Measurements from ENCODE around the gene KERA.
"Not testable (repeated sequence)": the region's sequence is repeated elsewhere in the genome, so short reads cannot be mapped to it uniquely, and the experiment has no call there.

Gene KERA

GRCh38 chr12:91057368-91058165, at the start of gene KERA:
Gene KERA (minus strand): TSS chr12:91058024. CDS start chr12:91056281, 1,743 bp downstream.
- no peak for DNase-seq

GRCh38 chr12:91106283-91106682, 48.5 kb upstream of the KERA start:
- DNase-seq: no peak

- DNase-seq: no peak
These were observed 48.0 kb upstream of the KERA start for GRCh38 chr12:91105807-91106206.

DNA sequence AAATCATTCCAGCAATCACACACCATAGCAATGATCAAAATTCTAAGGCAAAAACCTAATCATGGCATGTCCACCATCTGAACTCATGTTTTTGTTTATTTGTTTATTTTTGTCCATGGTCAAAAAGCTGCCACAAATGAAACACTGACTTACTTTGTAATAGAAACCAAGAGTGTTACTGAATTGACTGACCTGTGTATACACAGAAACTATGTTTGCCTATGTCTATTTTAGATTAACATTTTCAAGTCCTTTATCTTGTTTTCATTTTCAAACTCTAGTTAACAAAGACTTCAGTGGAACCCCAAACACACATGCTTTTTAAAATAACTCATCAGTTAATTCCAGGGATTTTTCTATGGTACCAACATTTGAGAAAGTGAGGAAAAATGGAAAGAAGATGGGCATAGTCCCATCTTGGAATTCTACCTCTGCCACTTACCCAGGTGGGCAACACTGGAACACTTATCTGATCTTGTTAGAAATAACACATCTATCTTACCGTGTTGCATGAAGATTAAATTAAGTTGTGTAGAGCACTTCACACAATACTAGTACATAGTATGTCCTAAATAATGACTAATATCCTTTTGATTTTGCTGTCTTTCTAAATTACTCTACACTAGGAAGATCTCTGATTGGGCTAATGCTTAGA, 47.1 kb upstream of the KERA start:
- no peak for DNase-seq

DNA sequence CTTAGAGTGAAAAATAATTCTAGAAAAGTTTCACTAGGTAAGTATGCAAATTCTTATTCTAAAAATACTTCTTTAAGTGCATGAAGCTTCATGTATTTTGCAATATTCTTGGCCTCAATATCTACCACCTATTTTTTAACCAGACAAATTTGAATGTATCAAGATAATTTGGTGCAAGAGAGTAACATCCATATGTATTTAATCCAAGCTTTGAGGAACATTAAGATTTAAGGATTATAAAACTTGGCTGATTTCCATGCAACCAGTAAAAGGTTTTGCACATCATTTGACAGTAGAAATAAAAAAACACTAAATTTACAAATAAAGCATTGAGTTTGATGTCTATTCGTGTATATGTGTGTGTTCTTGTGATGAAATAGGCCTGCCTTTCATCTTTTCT, 45.8 kb upstream of the KERA start:
- no peak for DNase-seq

GRCh38 chr12:91103101-91103500, 45.3 kb upstream of the KERA start:
- DNase-seq: no peak

- no peak for DNase-seq
These were observed 43.1 kb upstream of the KERA start for GRCh38 chr12:91100906-91101305.

GRCh38 chr12:91099836-91100235, 42.0 kb upstream of the KERA start:
- DNase-seq: no peak

DNA sequence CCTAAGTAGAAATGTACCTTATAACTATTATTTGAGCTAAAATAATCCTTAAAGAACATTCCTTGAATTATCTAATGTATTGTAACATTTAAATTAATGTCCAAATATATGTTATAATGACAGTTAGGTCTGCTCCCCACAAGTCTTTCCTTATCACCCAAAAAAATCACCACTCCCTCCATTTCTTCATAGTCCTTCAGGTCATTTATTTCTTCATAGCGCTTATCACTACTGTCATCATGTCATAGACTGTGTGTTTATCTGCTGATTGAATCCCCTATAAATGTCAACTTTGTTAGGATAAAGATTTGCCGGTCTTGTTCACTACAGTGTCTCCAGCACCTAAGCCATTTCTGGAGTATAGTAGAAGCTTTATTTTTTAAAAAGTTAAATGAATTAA, 41.5 kb upstream of the KERA start:
- no peak for DNase-seq

GRCh38 chr12:91098941-91099340, 41.1 kb upstream of the KERA start:
- no peak for DNase-seq

GRCh38 chr12:91098461-91098860, 40.6 kb upstream of the KERA start:
- no peak for DNase-seq

DNA sequence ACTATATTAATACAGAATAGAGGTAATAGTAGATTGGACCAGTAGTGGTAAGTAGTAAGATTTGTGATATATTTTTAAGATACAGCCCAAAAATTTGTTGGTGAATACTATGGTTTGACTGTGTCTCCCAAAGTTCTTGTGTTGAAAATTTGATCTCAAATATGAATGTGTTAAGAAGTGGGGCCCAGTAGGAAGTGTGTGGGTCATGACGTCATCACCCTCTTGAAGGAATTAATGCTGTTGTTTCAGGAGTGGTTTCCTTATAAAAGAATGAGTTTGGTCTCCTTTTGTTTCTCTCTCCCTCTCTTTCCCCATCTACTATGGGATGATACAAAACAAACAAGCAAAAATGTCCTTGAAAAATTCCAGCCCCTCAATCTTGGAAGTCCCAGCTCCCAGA, 37.1 kb upstream of the KERA start:
- DNase-seq: no peak

- DNase-seq: no peak
These were observed 36.3 kb upstream of the KERA start for GRCh38 chr12:91094032-91094662.

DNA sequence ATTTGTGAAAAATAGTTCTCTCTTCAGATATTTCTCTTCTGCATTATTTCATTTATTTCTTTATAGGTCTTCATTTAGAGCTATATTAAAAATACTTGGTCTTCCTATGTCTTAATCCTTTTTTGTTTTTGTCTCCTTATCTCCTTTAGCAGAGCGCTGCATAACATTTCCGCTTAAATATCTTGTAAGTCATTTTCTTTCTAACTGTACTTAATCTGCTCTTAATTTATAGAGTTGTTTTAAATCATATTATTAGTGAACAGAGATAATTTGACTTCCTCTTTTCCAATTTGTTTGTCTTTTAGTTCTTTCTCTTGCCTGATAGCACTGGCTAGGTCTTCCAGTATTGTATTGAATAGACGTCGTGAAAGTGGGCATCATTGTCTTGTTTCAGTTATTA, 35.5 kb upstream of the KERA start:
- DNase-seq: no peak

GRCh38 chr12:91091916-91092715, 34.3 kb upstream of the KERA start:
- DNase-seq: no peak

DNA sequence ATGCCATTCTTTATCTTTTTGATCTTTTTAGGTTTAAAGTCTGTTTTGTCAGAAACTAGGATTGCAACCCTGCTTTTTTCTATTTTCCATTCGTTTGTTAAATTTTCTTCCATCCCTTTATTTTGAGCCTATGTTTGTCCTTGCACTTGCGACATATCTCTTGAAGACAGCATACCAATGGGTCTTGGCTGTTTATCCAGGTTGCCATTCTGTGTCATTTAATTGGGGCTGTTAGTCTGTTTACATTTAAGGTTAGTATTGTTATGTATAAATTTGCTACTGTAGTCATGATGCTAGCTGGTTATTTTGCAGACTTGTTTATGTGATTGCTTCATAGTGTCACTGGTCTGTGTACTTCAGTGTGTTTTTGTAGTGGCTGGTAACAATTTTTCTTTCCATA, 32.1 kb upstream of the KERA start:
- not testable (repeated sequence) for DNase-seq

DNA sequence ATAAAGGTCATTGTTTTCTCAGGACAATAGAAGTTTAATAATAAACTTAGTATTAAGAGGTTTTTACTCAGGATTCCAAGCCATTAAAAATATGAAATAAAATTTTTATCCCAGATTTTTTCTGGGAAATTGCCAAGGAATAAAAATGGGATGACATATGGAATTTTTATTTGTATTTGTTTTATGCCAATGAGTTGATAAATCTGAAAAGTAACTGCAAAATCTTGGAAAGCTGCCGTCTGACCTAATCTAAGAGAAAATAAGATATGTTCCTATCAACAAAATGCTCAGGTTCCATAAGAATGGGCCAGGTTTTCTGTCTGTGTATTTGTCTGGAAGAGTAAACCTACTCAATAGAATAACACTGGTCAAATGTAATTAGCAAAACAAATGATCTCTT, 22.2 kb upstream of the KERA start:
- no peak for DNase-seq

- DNase-seq: no peak
These were observed 20.7 kb upstream of the KERA start for GRCh38 chr12:91078501-91078900.

DNA sequence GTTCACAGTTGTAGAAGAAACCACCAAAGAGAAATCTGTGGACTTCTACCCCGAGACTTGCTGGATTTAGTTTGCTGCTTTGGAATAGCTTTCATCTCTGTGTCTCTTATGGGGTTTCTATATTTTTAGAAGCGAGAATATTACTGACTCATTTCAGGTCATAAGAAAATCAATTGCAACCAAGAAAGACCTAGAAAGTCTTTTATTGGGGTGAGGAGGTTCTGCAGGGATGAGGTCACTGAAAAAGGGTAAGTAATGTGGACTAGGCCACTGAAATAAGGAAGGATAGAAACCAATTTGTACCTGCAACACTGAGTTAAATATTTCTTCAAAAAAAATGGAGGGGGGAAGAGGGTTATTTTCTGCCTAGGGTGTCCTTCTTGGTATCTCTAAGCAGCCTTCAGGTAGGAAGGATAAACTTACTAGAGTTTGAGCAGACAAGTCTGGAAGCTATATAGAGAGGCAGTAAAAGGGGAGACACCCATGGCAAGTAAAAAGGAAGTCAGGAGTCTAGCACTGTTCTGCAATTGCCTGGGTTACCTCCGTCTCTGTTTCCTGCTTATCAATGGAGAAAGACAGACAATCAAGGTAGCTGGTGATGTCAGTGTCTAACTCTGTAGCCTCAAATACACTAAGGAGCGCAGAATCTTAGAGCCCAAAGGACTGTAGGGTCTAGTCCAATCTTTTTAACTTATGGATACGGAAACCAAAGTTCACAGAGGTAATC, 19.6 kb upstream of the KERA start:
- DNase-seq: no peak

GRCh38 chr12:91074851-91075250, 17.0 kb upstream of the KERA start:
- DNase-seq: no peak

DNA sequence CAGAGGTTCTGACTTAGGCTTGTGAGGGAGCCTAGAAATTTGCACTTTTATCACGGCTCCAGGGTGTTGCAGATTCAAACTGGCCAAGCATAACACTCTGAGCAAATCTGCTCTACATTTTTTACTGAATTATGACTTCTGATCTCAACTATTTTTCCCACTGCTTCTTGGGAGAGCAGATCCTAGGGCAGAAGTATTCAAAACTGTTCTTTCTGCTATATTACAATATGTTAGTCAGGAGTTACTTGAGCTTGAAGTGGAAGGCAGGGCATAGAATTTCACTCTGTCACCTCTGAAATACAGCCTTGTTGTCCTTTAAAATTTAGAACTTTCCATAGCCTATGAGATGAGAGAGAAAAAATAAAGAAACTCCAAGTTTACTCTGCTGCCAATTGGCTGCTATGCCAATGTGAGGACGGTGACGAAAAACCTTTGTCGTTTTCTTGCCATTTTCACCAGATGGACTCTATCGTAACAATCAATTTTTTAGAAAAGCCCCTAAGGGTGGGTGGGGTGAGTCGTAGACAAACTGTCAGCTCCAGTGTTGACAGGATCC, 16.4 kb upstream of the KERA start:
- no peak for DNase-seq

- DNase-seq: no peak
These were observed 15.6 kb upstream of the KERA start for GRCh38 chr12:91073426-91073825.
